HEK293 (cell line): Measurements from ENCODE around the gene LRRC27.

ENCODE experiments used
- CTCF ChIA-PET: fragments of 350-600 bp; formaldehyde crosslinking; extraction: SDS; loops from one replicate; lab custom pipeline; 2021; ENCODE audit warnings: antibody characterized with exemption; lab: Yijun Ruan, JAX
- POLR2A ChIA-PET: fragments of 300-600 bp; formaldehyde crosslinking; extraction: SDS; loops from one replicate; lab custom pipeline; 2020; ENCODE audit warnings: antibody characterized with exemption, inconsistent platforms; lab: Yijun Ruan, JAX
- H3K27ac ChIP-seq: fragments of 200-500 bp; sonication (Bioruptor generic); 2 replicates; pipeline ENCODE4 v1.5.1; 2014; ENCODE audit warnings: low read depth, low read length, control low read depth, inconsistent platforms; ENCODE audit errors: extremely low read depth
- H3K36me3 ChIP-seq, 2 experiments: fragments of 200-500 bp in 1 of 2; sonication (Bioruptor generic) in 1 of 2; 1 replicate in 1 of 2; 2 replicates in 1 of 2; pipeline ENCODE4 v1.5.1; 2014 to 2017; ENCODE audit warnings: inconsistent platforms in 2 of 2, low read length in 2 of 2; ENCODE audit not compliant: control insufficient read depth in 2 of 2, insufficient read depth in 1 of 2
- H3K4me1 ChIP-seq: fragments of 200-500 bp; sonication (Bioruptor generic); 2 replicates; pipeline ENCODE4 v1.5.1; 2014; ENCODE audit warnings: mild to moderate bottlenecking, low read length, inconsistent platforms; ENCODE audit not compliant: control insufficient read depth, insufficient read depth
- H3K4me3 ChIP-seq: 2 replicates; pipeline ENCODE4 v1.5.1; 2011; ENCODE audit warnings: low read depth, mild to moderate bottlenecking, control low read depth, low read length, moderate library complexity
- H3K9me3 ChIP-seq: fragments of 200-500 bp; sonication (Bioruptor generic); 2 replicates; pipeline ENCODE4 v1.5.1; 2014; ENCODE audit warnings: low read depth, low read length, inconsistent platforms; ENCODE audit not compliant: control insufficient read depth, insufficient read depth
- GFI1B ChIP-seq: fragments of 450-650 bp; formaldehyde crosslinking; IDR thresholded peaks from 2 replicates; pipeline ENCODE4 v1.5.1; 2016; ENCODE audit warnings: missing biosample characterization, missing genetic modification characterization
- OSR2 ChIP-seq: fragments of 450-650 bp; formaldehyde crosslinking; IDR thresholded peaks from 2 replicates; pipeline ENCODE4 v1.5.1; 2016; ENCODE audit warnings: missing biosample characterization, missing genetic modification characterization
- REST ChIP-seq: fragments of 450-650 bp; formaldehyde crosslinking; IDR thresholded peaks from 2 replicates; pipeline ENCODE4 v1.5.1; 2016; ENCODE audit warnings: missing biosample characterization, missing genetic modification characterization
- SETDB1 ChIP-seq: IDR thresholded peaks from one replicate; pipeline ENCODE4 v1.6.1; 2017; ENCODE audit warnings: mild to moderate bottlenecking, low read length, moderate library complexity, mixed read lengths; ENCODE audit not compliant: insufficient read length
- TCF7L2 ChIP-seq: IDR thresholded peaks from 2 replicates; pipeline ENCODE4 v1.6.1; 2011; ENCODE audit warnings: low read depth, mild to moderate bottlenecking, inconsistent platforms, low read length, moderate library complexity, borderline replicate concordance
- ZBTB26 ChIP-seq: fragments of 450-650 bp; formaldehyde crosslinking; optimal IDR thresholded peaks from 2 replicates; pipeline ENCODE3; 2016; ENCODE audit warnings: missing biosample characterization, mild to moderate bottlenecking, missing genetic modification characterization
- ZBTB44 ChIP-seq: fragments of 450-650 bp; IDR thresholded peaks from 2 replicates; pipeline ENCODE4 v1.5.1; 2018; ENCODE audit warnings: missing biosample characterization, mild to moderate bottlenecking, missing genetic modification characterization
- ZBTB6 ChIP-seq: fragments of 450-650 bp; formaldehyde crosslinking; IDR thresholded peaks from 2 replicates; pipeline ENCODE4 v1.5.1; 2017; ENCODE audit warnings: missing biosample characterization, missing genetic modification characterization
- ZEB2 ChIP-seq: fragments of 450-650 bp; formaldehyde crosslinking; IDR thresholded peaks from 2 replicates; pipeline ENCODE4 v1.5.1; 2016; ENCODE audit warnings: missing biosample characterization, missing genetic modification characterization
- ZIC2 ChIP-seq: fragments of 450-650 bp; formaldehyde crosslinking; IDR thresholded peaks from 2 replicates; pipeline ENCODE4 v1.5.1; 2016; ENCODE audit warnings: missing biosample characterization, missing genetic modification characterization
- ZNF138 ChIP-seq: fragments of 450-650 bp; formaldehyde crosslinking; IDR thresholded peaks from 2 replicates; pipeline ENCODE4 v1.5.1; 2016; ENCODE audit warnings: missing biosample characterization, missing genetic modification characterization, borderline replicate concordance
- ZNF169 ChIP-seq: fragments of 450-650 bp; formaldehyde crosslinking; IDR thresholded peaks from 2 replicates; pipeline ENCODE4 v1.5.1; 2016; ENCODE audit warnings: missing biosample characterization, missing genetic modification characterization
- ZNF18 ChIP-seq: fragments of 450-650 bp; formaldehyde crosslinking; IDR thresholded peaks from 2 replicates; pipeline ENCODE4 v1.5.1; 2016; ENCODE audit warnings: missing biosample characterization, missing genetic modification characterization
- ZNF324 ChIP-seq: fragments of 450-650 bp; formaldehyde crosslinking; IDR thresholded peaks from 2 replicates; pipeline ENCODE4 v1.5.1; 2016; ENCODE audit warnings: missing biosample characterization, missing genetic modification characterization
- ZNF394 ChIP-seq: fragments of 450-650 bp; formaldehyde crosslinking; IDR thresholded peaks from 2 replicates; pipeline ENCODE4 v1.5.1; 2016; ENCODE audit warnings: missing biosample characterization, missing genetic modification characterization, mild to moderate bottlenecking, moderate library complexity, borderline replicate concordance
- ZNF426 ChIP-seq: fragments of 450-650 bp; formaldehyde crosslinking; IDR thresholded peaks from 2 replicates; pipeline ENCODE4 v1.5.1; 2017; ENCODE audit warnings: missing biosample characterization, missing genetic modification characterization, mild to moderate bottlenecking, inconsistent platforms, moderate library complexity
- ZNF768 ChIP-seq: fragments of 450-650 bp; formaldehyde crosslinking; IDR thresholded peaks from 2 replicates; pipeline ENCODE4 v1.5.1; 2018; ENCODE audit warnings: missing biosample characterization, mild to moderate bottlenecking, missing genetic modification characterization
- ZNF843 ChIP-seq: fragments of 450-650 bp; formaldehyde crosslinking; IDR thresholded peaks from 2 replicates; pipeline ENCODE4 v1.5.1; 2016; ENCODE audit warnings: missing biosample characterization, missing genetic modification characterization

The LRRC27 gene

GRCh38 chr10:132303361-132304115 is 28.5 kb upstream of the LRRC27 start:
- H3K9me3 ChIP-seq: no peaks in the 10 kb centered on the region; the same call in 1 of the 2 replicates
- H3K4me1 ChIP-seq: no peaks in the 10 kb centered on the region; the same call in 1 of the 2 replicates
- ChIA-PET POLR2A (interaction anchor here (1.1 kb wide), 1 partner anchor 28 kb away, joined by 3 read pairs; no protein-coding TSS in a partner anchor), CTCF (no interaction called here)
- no peaks in the 10 kb centered on the region for H3K36me3 ChIP-seq
- no peak overlapping the region for H3K4me3 ChIP-seq
- no peak overlapping the region for H3K27ac ChIP-seq
- TF ChIP-seq ZIC2 (tag by site-specific recombination) (0 out of 2 replicates have a peak, but pooled peaks have one; percentile 11), ZBTB6 (tag by site-specific recombination) (no peak), ZNF169 (tag by site-specific recombination) (no peak), ZNF768 (tag by site-specific recombination) (no peak), REST (tag by site-specific recombination) (no peak)

- H3K27ac ChIP-seq: no peak overlapping the region
- H3K9me3 ChIP-seq: no peaks in the 10 kb centered on the region; the same call in 1 of the 2 replicates
- CTCF ChIA-PET: no interaction called here
- POLR2A ChIA-PET: interaction anchor here (0.6 kb wide), 1 partner anchor 498 kb away, joined by 3 read pairs; no protein-coding TSS in a partner anchor
- no peaks in the 10 kb centered on the region; the same call in 1 of the 2 replicates for H3K4me1 ChIP-seq
- TF ChIP-seq TCF7L2 (no peak), ZNF138 (no peak), OSR2 (no peak), ZNF324 (tag by site-specific recombination) (no peak), ZBTB44 (tag by site-specific recombination) (no peak), ZBTB26 (tag by site-specific recombination) (no peak), ZNF394 (tag by site-specific recombination) (no peak), ZEB2 (tag by site-specific recombination) (no peak), ZNF843 (tag by site-specific recombination) (no peak), SETDB1 (no peak), GFI1B (no peak), ZNF18 (tag by site-specific recombination) (no peak), ZNF426 (no peak)
- TF ChIP-seq, all 188 proteins: peak for 0
- Histone ChIP-seq H3K4me3 (no peak overlapping the region), H3K36me3 (no peaks in the 10 kb centered on the region)
These were observed 27.1 kb upstream of the LRRC27 start for GRCh38 chr10:132304756-132305509.
